Measurements from ENCODE around the gene LIX1L.

The LIX1L gene

DNA sequence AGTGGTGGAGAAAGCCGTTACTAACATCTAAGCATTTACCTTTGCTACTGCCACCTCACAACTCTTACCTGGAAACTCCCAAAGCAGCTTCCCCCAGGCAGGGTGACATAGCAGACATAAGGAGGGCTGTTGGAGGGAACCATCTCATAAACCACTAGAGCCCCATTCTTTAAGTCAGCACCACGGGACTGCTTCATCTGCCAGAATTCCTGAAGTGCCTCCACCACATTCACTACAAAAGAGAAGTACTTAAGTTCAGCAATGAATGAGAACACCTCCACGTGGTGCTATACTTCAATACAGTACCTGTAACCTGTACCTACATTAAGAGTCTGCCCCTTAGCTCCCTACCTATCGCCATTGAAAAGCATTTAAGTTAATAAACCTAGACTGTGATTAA lies 10.3 kb downstream of the LIX1L start:
- no peak overlapping the region for H3K4me3 ChIP-seq (ENCODE audit: low read length)
- TF ChIP-seq, protein P1, sequence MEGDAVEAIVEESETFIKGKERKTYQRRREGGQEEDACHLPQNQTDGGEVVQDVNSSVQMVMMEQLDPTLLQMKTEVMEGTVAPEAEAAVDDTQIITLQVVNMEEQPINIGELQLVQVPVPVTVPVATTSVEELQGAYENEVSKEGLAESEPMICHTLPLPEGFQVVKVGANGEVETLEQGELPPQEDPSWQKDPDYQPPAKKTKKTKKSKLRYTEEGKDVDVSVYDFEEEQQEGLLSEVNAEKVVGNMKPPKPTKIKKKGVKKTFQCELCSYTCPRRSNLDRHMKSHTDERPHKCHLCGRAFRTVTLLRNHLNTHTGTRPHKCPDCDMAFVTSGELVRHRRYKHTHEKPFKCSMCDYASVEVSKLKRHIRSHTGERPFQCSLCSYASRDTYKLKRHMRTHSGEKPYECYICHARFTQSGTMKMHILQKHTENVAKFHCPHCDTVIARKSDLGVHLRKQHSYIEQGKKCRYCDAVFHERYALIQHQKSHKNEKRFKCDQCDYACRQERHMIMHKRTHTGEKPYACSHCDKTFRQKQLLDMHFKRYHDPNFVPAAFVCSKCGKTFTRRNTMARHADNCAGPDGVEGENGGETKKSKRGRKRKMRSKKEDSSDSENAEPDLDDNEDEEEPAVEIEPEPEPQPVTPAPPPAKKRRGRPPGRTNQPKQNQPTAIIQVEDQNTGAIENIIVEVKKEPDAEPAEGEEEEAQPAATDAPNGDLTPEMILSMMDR (IDR thresholded peaks at IDR 0.05; ENCODE audit: insufficient read depth, low read depth, low read length, missing control alignments) = no peak
- DNase-seq (ENCODE audit: low read depth) = no peak

DNA sequence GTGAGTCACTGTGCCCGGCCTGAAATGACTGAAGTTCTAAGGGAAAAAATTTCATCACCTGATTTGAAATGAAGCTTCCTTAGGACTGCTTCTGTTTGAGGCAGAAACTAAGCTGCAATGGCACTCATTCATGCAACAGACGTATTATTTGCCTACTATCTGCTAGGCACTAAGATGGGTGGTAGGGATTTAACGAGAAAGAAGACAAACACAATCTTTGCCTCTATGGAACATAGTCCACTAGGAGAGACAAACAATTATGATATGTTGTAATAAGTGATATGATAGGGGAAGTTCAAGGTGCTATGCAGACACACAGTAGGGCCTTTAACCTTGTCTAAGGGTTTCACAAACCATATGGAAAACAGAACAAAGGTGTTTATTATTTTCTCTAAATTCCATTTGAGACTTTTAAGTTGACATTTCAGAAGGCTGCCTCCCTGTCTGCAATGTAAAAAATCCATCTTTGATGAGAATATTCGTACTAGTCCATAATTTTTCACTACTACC lies 11.3 kb downstream of the LIX1L start:
- TF ChIP-seq, protein P1 (IDR thresholded peaks at IDR 0.05; ENCODE audit: insufficient read depth, low read depth, low read length, missing control alignments) = no peak
- DNase-seq (ENCODE audit: low read depth) = no peak

DNA sequence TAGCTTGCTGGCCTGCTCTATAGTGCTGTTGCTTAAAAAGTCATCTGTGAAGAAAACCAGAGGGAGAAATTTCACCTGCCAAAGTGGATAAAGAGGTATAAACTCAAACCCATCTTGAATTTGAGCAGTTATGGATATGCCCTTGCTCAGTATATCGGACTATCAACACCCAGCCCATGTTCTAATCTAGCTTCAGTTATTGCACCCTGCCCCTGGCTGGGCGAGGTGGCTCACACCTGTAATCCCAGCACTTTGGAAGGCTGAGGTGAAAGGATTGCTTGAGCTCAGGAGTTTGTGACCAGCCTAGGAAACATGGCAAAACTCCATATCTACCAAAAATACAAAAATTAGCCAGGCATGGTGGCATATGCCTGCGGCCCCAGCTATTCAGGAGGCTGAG lies 13.3 kb downstream of the LIX1L start:
- no peak for DNase-seq (ENCODE audit: low read depth)
- TF ChIP-seq, protein P1 (IDR thresholded peaks at IDR 0.05; ENCODE audit: insufficient read depth, low read depth, low read length, missing control alignments) = no peak
- H3K4me3 ChIP-seq (ENCODE audit: low read length) = no peak overlapping the region

More for the DNA sequence above, 11.3 kb downstream of the LIX1L start:
- no peak overlapping the region for H3K4me3 ChIP-seq (ENCODE audit: low read length)

DNA sequence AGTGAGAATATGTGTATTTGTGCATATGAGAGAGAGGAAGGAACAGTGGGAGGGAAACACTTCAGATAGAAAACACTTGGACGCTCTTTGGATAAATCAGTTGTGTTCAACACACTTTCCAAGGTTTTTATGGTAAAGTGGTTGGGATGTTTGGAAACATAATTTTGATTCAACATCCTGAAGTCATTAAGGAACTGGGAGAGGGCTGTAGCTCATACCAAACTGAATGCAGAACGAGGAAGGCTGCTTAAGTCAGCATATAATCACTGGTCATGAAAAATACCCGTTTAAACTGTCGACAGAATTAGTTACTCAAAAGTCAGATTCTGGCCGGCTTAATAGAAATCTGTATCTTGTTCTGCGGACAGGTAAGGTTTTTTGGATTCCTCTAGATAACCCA lies 14.9 kb downstream of the LIX1L start:
- no peak overlapping the region for H3K4me3 ChIP-seq (ENCODE audit: low read length)
- TF ChIP-seq, protein P1 (IDR thresholded peaks at IDR 0.05; ENCODE audit: insufficient read depth, low read depth, low read length, missing control alignments) = no peak
- DNase-seq (ENCODE audit: low read depth) = no peak

DNA sequence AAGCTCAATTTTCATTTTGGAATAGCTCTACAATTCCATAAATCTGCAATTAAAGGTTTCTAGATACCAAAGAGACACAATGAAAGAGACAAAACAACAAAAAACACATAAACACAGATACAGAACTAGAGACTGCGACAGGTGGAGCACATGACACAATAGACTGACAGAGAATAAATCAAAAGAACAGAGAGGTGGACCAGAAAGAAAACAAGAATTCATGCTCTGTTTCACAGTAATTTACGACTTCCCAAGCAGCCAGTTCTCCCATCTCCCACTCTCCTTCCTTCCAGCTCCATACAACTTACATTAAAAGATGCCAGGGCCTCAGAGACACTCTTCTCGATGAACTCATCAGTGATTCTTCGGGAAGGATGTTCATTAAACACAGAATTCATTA lies 15.4 kb downstream of the LIX1L start:
- TF ChIP-seq, protein P1 (IDR thresholded peaks at IDR 0.05; ENCODE audit: insufficient read depth, low read depth, low read length, missing control alignments) = no peak
- no peak for DNase-seq (ENCODE audit: low read depth)
- no peak overlapping the region for H3K4me3 ChIP-seq (ENCODE audit: low read length)

DNA sequence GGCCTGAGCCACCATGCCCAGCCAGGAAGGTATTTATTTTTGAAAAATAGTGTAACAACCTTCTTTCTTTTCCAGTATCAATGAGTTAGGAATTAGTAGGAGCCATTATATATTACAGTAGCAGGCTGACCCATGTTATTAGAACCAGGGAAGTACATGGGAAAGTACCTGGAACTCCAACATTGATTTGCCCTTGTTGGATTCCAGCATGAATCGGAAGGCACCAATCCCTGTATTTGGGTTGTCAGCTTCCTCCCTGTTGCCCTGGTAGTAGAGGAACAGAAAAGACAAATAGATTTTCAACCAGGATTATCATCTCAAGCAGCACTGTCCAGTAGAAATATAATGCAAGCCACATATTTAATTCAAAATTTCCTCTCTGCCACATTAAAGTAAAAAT lies 20.4 kb downstream of the LIX1L start:
- no peak overlapping the region for H3K4me3 ChIP-seq (ENCODE audit: low read length)
- TF ChIP-seq, protein P1 (IDR thresholded peaks at IDR 0.05; ENCODE audit: insufficient read depth, low read depth, low read length, missing control alignments) = no peak
- DNase-seq (ENCODE audit: low read depth) = no peak

DNA sequence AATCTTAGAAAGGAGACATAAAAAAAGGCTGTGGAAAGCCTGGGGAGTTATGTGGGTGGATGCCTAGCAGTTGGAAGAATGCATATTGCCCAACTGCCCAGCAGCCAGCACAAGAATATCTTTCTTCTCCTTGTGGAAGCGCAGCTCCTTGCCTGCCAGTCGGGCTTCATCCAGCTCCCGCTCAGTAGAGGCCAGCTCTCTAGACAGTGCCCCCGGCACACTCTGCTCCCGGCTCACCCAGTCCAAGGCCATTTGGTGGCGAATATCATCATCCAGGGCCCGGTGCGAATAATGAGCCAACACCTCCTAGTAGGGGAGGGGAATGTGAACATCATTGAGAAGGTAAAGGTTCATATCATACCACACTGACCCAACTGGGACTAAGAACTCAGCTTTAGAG lies 21.6 kb downstream of the LIX1L start:
- DNase-seq (ENCODE audit: low read depth) = peak; percentile 35
- H3K4me3 ChIP-seq (ENCODE audit: low read length) = no peak overlapping the region
- TF ChIP-seq, protein P1 (IDR thresholded peaks at IDR 0.05; ENCODE audit: insufficient read depth, low read depth, low read length, missing control alignments) = no peak

All from epithelial cell of esophagus (primary cell).